Esophagus squamous epithelium (tissue), 4 donors: ENCODE results near the gene CLIP4.

Source experiments
- CTCF ChIP-seq, 6 experiments: fragments of 450-650 bp in 4 of 6; fragments of 200-600 bp in 2 of 6; sonication (generic) in 2 of 6; IDR thresholded peaks; one replicate each; pipeline ENCODE4 v1.5.1; 2016 to 2019; ENCODE audit warnings: antibody characterized with exemption in 6 of 6, mild to moderate bottlenecking in 4 of 6, moderate library complexity in 4 of 6
- POLR2A ChIP-seq, 4 donors: fragments of 450-650 bp; IDR thresholded peaks; one replicate each; pipeline ENCODE4 v1.6.1; 2017; ENCODE audit warnings: antibody characterized with exemption in 4 of 4, mild to moderate bottlenecking in 4 of 4, moderate library complexity in 3 of 4

GRCh38 chr2:29193681-29194080 is 78.5 kb downstream of the CLIP4 start:
- TF ChIP-seq CTCF (IDR thresholded peaks at IDR 0.05) (no peak), POLR2A (IDR thresholded peaks at IDR 0.05) (no peak)
